ENCODE measurements around the gene PALLD.
"Not testable (repeated sequence)": the region's sequence is repeated elsewhere in the genome, so short reads cannot be mapped to it uniquely, and the experiment has no call there.

PALLD gene

GRCh38 chr4:168498251-168498650 lies 1.4 kb downstream of the PALLD start:
- DNase-seq, result no peak

- DNase-seq, result no peak
Measured at GRCh38 chr4:168499241-168499640, 2.4 kb downstream of the PALLD start.

GRCh38 chr4:168501407-168501806 lies 4.6 kb downstream of the PALLD start:
- no peak for DNase-seq

GRCh38 chr4:168502861-168503260 lies 6.0 kb downstream of the PALLD start:
- no peak for DNase-seq

GRCh38 chr4:168503652-168504362 lies 7.0 kb downstream of the PALLD start:
- DNase-seq, result no peak

GRCh38 chr4:168504526-168504925 lies 7.7 kb downstream of the PALLD start:
- DNase-seq, result no peak

- DNase-seq, result no peak
Measured at GRCh38 chr4:168506014-168506413, 9.2 kb downstream of the PALLD start.

- DNase-seq, result no peak
Measured at GRCh38 chr4:168507178-168507815, 10.4 kb downstream of the PALLD start.

- DNase-seq, result no peak
Measured at GRCh38 chr4:168508683-168509082, 11.8 kb downstream of the PALLD start.

- DNase-seq, result no peak
Measured at GRCh38 chr4:168509786-168510185, 12.9 kb downstream of the PALLD start.

- peak; percentile 31 for DNase-seq
Measured at GRCh38 chr4:168511780-168512489, 15.1 kb downstream of the PALLD start.

- not testable (repeated sequence) for DNase-seq
Measured at GRCh38 chr4:168513826-168514225, 17.0 kb downstream of the PALLD start.

- no peak for DNase-seq
Measured at GRCh38 chr4:168514249-168514852, 17.5 kb downstream of the PALLD start.

GRCh38 chr4:168515222-168516011 lies 18.6 kb downstream of the PALLD start:
- no peak for DNase-seq

GRCh38 chr4:168516841-168517240 lies 20.0 kb downstream of the PALLD start:
- DNase-seq, result no peak

GRCh38 chr4:168519576-168519975 lies 22.7 kb downstream of the PALLD start:
- no peak for DNase-seq

- no peak for DNase-seq
Measured at GRCh38 chr4:168521721-168522120, 24.9 kb downstream of the PALLD start.

- no peak for DNase-seq
Measured at GRCh38 chr4:168522356-168522755, 25.5 kb downstream of the PALLD start.

GRCh38 chr4:168522829-168523489 lies 26.1 kb downstream of the PALLD start:
- no peak for DNase-seq

GRCh38 chr4:168524006-168524405 lies 27.2 kb downstream of the PALLD start:
- no peak for DNase-seq

GRCh38 chr4:168524897-168525296 lies 28.0 kb downstream of the PALLD start:
- no peak for DNase-seq

GRCh38 chr4:168527560-168527959 lies 30.7 kb downstream of the PALLD start:
- no peak for DNase-seq

All from activated T-cell treated with anti-CD3 and anti-CD28 coated beads for 4 hours (primary cell).